KMS-11 (cell line): ENCODE results near the gene NPR1.
A peak's percentile ranks its signal among the peaks of the same experiment; 100 is the strongest.

Experiments
- H2AFZ ChIP-seq: fragments of 200-600 bp; sonication (generic); 2 replicates; pipeline ENCODE4 v1.6.1; 2016; ENCODE audit warnings: antibody characterized with exemption, mixed run types, low read depth
- H3K27ac ChIP-seq: fragments of 200-600 bp; sonication (generic); 2 replicates; pipeline ENCODE4 v1.6.1; 2016; ENCODE audit warnings: mild to moderate bottlenecking, mixed run types
- H3K27me3 ChIP-seq: fragments of 200-600 bp; sonication (generic); 2 replicates; pipeline ENCODE4 v1.6.1; 2017; ENCODE audit warnings: mild to moderate bottlenecking, low read depth, mixed run types, moderate library complexity; ENCODE audit not compliant: insufficient read depth
- H3K36me3 ChIP-seq: fragments of 200-600 bp; sonication (generic); 2 replicates; pipeline ENCODE4 v1.6.1; 2017; ENCODE audit warnings: mild to moderate bottlenecking, mixed run types; ENCODE audit not compliant: insufficient read depth
- H3K4me1 ChIP-seq: fragments of 200-600 bp; sonication (generic); 2 replicates; pipeline ENCODE4 v1.6.1; 2016; ENCODE audit warnings: mild to moderate bottlenecking, low read depth, mixed run types; ENCODE audit not compliant: poor library complexity, severe bottlenecking
- H3K4me2 ChIP-seq: fragments of 200-600 bp; sonication (generic); 2 replicates; pipeline ENCODE4 v1.7.0; 2016; ENCODE audit warnings: mild to moderate bottlenecking, mixed run types
- H3K4me3 ChIP-seq: fragments of 200-600 bp; sonication (generic); IDR thresholded peaks from 2 replicates; pipeline ENCODE4 v1.6.1; 2017; ENCODE audit warnings: low read depth, low read length, mixed read lengths; ENCODE audit not compliant: insufficient read depth
- H3K79me2 ChIP-seq: fragments of 200-600 bp; sonication (generic); 2 replicates; pipeline ENCODE4 v1.6.1; 2016; ENCODE audit warnings: low read depth, mixed run types; ENCODE audit not compliant: insufficient read depth
- H3K9ac ChIP-seq: fragments of 200-600 bp; sonication (generic); 2 replicates; pipeline ENCODE4 v1.6.1; 2016; ENCODE audit warnings: mild to moderate bottlenecking, mixed run types
- H4K20me1 ChIP-seq: fragments of 200-600 bp; sonication (generic); 2 replicates; pipeline ENCODE4 v1.6.1; 2016; ENCODE audit warnings: mild to moderate bottlenecking, mixed run types; ENCODE audit not compliant: insufficient read depth
- TF ChIP-seq, protein P1 (sequence below): fragments of 200-600 bp; sonication (generic); conservative IDR thresholded peaks from 2 replicates; pipeline ENCODE4 v1.6.1; 2017; ENCODE audit warnings: low read depth, mild to moderate bottlenecking, antibody characterized with exemption, low read length, moderate library complexity, mixed read lengths

Gene NPR1

DNA sequence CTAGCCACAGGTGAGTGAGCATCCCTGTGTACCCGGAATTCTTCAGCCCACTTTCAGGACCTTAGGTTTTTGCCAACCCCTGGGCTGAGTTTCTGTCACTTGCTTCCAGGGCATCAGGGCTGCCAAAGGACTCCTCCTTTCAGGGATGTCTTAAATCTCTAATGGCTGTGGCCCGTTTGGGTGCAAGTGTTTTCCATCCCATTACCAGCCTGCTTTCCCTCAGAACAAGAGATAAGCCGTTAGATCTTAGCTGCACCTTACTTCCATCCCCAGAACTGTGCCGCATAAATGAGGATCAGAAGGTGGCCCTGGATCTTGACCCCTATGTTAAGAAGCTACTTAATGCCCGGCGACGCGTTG, 19.3 kb upstream of the NPR1 start:
- Histone ChIP-seq H3K27ac (peak overlapping the region; percentile 49; the same call in 1 of the 2 replicates), H3K36me3 (peaks cover 33% of the 10 kb centered on the region; the same call in 1 of the 2 replicates), H3K4me3 (peak overlapping the region; percentile 100), H3K4me2 (peak overlapping the region; percentile 66), H3K79me2 (peaks cover 18% of the 10 kb centered on the region), H4K20me1 (no peaks in the 10 kb centered on the region), H2AFZ (peak overlapping the region; percentile 97), H3K27me3 (no peaks in the 10 kb centered on the region), H3K4me1 (peaks cover 15% of the 10 kb centered on the region), H3K9ac (peak overlapping the region; percentile 73; the same call in 1 of the 2 replicates)
- TF ChIP-seq, protein P1, sequence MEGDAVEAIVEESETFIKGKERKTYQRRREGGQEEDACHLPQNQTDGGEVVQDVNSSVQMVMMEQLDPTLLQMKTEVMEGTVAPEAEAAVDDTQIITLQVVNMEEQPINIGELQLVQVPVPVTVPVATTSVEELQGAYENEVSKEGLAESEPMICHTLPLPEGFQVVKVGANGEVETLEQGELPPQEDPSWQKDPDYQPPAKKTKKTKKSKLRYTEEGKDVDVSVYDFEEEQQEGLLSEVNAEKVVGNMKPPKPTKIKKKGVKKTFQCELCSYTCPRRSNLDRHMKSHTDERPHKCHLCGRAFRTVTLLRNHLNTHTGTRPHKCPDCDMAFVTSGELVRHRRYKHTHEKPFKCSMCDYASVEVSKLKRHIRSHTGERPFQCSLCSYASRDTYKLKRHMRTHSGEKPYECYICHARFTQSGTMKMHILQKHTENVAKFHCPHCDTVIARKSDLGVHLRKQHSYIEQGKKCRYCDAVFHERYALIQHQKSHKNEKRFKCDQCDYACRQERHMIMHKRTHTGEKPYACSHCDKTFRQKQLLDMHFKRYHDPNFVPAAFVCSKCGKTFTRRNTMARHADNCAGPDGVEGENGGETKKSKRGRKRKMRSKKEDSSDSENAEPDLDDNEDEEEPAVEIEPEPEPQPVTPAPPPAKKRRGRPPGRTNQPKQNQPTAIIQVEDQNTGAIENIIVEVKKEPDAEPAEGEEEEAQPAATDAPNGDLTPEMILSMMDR, result no peak

DNA sequence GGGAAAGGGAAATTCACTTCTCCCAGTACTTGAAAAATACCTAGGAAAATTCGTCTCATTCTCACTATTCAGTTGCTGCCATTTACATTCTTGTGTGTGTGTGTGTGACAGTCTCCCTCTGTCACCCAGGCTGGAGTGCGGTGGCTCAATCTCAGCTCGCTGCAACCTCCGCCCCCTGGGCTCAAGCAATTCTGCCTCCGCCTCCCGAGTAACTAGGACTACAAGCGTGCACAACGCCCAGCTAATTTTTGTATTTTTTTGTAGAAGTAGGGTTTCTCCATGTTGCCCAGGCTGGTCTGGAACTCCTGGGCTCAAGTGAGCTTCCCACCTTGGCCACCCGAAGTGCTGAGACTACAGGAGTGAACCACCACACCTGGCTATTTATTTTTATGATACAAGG, 18.8 kb upstream of the NPR1 start:
- no peaks in the 10 kb centered on the region for H4K20me1 ChIP-seq
- TF ChIP-seq, protein P1, result no peak
- H3K27ac ChIP-seq, result no peak overlapping the region; the same call in 1 of the 2 replicates
- H3K4me1 ChIP-seq, result peaks cover 15% of the 10 kb centered on the region
- H3K4me2 ChIP-seq, result peak overlapping the region; percentile 66
- H3K27me3 ChIP-seq, result no peaks in the 10 kb centered on the region
- peaks cover 23% of the 10 kb centered on the region for H3K79me2 ChIP-seq
- H3K4me3 ChIP-seq, result peak overlapping the region; percentile 100
- peaks cover 38% of the 10 kb centered on the region; the same call in 1 of the 2 replicates for H3K36me3 ChIP-seq
- no peak overlapping the region; the same call in 1 of the 2 replicates for H3K9ac ChIP-seq
- H2AFZ ChIP-seq, result no peak overlapping the region

DNA sequence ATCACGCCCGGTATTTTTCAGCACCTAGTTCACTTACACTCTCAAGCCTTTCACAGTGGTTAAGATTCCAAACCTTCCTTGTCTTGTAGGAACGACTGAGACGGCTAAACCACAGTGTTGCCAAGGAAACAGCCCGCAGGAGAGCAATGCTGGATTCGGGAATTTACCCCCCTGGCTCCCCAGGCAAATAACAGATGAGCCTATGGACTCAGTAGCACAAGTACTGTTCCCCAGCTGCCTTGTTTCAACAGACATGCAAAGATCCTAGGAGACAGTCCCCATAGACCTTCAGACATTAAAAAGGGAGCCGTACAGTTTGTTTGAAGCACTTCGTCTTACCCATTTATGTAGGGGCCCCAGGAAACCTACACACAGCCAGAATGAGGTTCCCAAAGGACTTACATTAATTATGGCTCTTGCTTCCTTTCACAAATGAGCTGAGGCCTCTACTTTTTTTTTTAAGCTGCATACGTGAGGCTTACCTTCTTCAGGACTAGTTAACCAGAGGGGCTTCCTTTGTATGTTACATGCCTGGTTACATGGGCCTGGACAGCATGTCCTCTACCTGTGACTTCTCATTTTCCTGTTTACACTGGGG, 17.3 kb upstream of the NPR1 start:
- peaks cover 29% of the 10 kb centered on the region for H3K4me1 ChIP-seq
- no peaks in the 10 kb centered on the region for H4K20me1 ChIP-seq
- TF ChIP-seq, protein P1, result no peak
- H3K36me3 ChIP-seq, result peaks cover 52% of the 10 kb centered on the region; the same call in 1 of the 2 replicates
- no peak overlapping the region for H2AFZ ChIP-seq
- H3K79me2 ChIP-seq, result peaks cover 31% of the 10 kb centered on the region
- H3K9ac ChIP-seq, result no peak overlapping the region
- H3K4me3 ChIP-seq, result no peak overlapping the region
- H3K4me2 ChIP-seq, result no peak overlapping the region
- H3K27me3 ChIP-seq, result no peaks in the 10 kb centered on the region
- peak overlapping the region; percentile 0; the same call in 1 of the 2 replicates for H3K27ac ChIP-seq

DNA sequence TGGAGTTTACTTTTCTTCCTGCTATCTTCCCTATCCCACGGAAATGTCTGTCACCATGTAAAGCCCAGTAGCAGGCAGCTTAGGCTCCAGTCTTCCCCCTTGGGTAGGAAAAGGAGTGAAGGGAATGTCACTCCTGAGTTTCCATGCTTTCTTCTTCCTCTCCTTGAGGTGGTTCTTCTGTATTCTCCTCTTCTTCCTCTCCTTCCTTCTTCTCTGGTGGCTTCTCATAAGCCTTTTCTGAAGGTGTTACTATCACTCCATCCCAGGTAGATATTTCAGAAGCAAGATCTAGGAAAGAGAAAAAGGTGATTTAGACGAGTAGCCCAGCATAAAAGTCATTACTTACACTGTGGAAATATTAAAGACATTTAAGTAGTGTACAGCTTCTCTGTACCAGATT, 16.2 kb upstream of the NPR1 start:
- Histone ChIP-seq H3K27ac (peak overlapping the region; percentile 0; the same call in 1 of the 2 replicates), H3K9ac (no peak overlapping the region), H2AFZ (no peak overlapping the region), H4K20me1 (no peaks in the 10 kb centered on the region), H3K79me2 (peaks cover 41% of the 10 kb centered on the region), H3K36me3 (peaks cover 62% of the 10 kb centered on the region; the same call in 1 of the 2 replicates), H3K4me3 (no peak overlapping the region), H3K27me3 (no peaks in the 10 kb centered on the region), H3K4me2 (no peak overlapping the region), H3K4me1 (peaks cover 34% of the 10 kb centered on the region)
- TF ChIP-seq, protein P1, result no peak
